Neural progenitor cell (in vitro differentiated cells): ENCODE data around the gene CGB2. TPM values are rescaled to one million over a fixed set of nuclear protein-coding genes. Genes with fewer than 3 reads are reported as not detected.
"Not testable (repeated sequence)": the region's sequence is repeated elsewhere in the genome, so short reads cannot be mapped to it uniquely, and the experiment has no call there.

Source experiments
- DNase-seq: peaks from one replicate; pipeline ENCODE4 v3.0.0-alpha.2; 2016; ENCODE audit warnings: low spot score
- H2AFZ ChIP-seq: fragments of 200-600 bp; sonication (generic); replicated peaks from 2 replicates; pipeline ENCODE4 v1.6.1; 2016; ENCODE audit warnings: antibody characterized with exemption
- H3F3A ChIP-seq: fragments of 200-600 bp; sonication (generic); 2 replicates; pipeline ENCODE4 v1.6.1; 2016; ENCODE audit warnings: antibody characterized with exemption, low read depth
- H3K27ac ChIP-seq: fragments of 200-600 bp; sonication (generic); 2 replicates; pipeline ENCODE4 v1.5.1; 2016; ENCODE audit warnings: mild to moderate bottlenecking
- H3K27me3 ChIP-seq: fragments of 200-600 bp; sonication (generic); 2 replicates; pipeline ENCODE4 v1.6.1; 2016; ENCODE audit warnings: mild to moderate bottlenecking, moderate library complexity
- H3K36me3 ChIP-seq: fragments of 200-600 bp; sonication (generic); 2 replicates; pipeline ENCODE4 v1.5.1; 2016
- H3K4me1 ChIP-seq: fragments of 200-600 bp; sonication (generic); 2 replicates; pipeline ENCODE4 v1.6.1; 2016; ENCODE audit warnings: mixed run types
- H3K4me2 ChIP-seq: fragments of 200-600 bp; sonication (generic); 2 replicates; pipeline ENCODE4 v1.6.1; 2016
- H3K4me3 ChIP-seq: fragments of 200-600 bp; sonication (generic); 2 replicates; pipeline ENCODE4 v1.5.1; 2016
- H3K79me2 ChIP-seq: fragments of 200-600 bp; sonication (generic); 2 replicates; pipeline ENCODE4 v1.6.1; 2016; ENCODE audit warnings: low read depth
- H3K9ac ChIP-seq: fragments of 200-600 bp; sonication (generic); 2 replicates; pipeline ENCODE4 v1.6.1; 2016
- H3K9me3 ChIP-seq: fragments of 200-600 bp; sonication (generic); 2 replicates; pipeline ENCODE4 v1.5.1; 2016; ENCODE audit warnings: low read depth
- H4K20me1 ChIP-seq: fragments of 200-600 bp; sonication (generic); 2 replicates; pipeline ENCODE4 v1.6.1; 2016; ENCODE audit warnings: low read depth
- H3K27ac Mint-ChIP-seq: 3 replicates; pipeline ENCODE4 v1.8.0; 2021; ENCODE audit warnings: mixed read lengths
- H3K27me3 Mint-ChIP-seq: 2 replicates; pipeline ENCODE4 v1.8.0; 2022; ENCODE audit warnings: low read depth, mild to moderate bottlenecking, inconsistent platforms, moderate library complexity, mixed read lengths; ENCODE audit not compliant: insufficient read depth
- H3K36me3 Mint-ChIP-seq: 3 replicates; pipeline ENCODE4 v1.8.0; 2021; ENCODE audit warnings: mixed read lengths
- H3K4me1 Mint-ChIP-seq: 3 replicates; pipeline ENCODE4 v1.8.0; 2021; ENCODE audit warnings: mixed read lengths
- H3K4me3 Mint-ChIP-seq: 3 replicates; pipeline ENCODE4 v1.8.0; 2021; ENCODE audit warnings: mild to moderate bottlenecking, moderate library complexity, mixed read lengths
- H3K9me3 Mint-ChIP-seq: 3 replicates; pipeline ENCODE4 v1.8.0; 2020; ENCODE audit warnings: mixed read lengths
- EZH2 ChIP-seq: fragments of 200-600 bp; sonication (generic); IDR thresholded peaks from 2 replicates; pipeline ENCODE4 v1.6.1; 2017; ENCODE audit warnings: antibody characterized with exemption, mild to moderate bottlenecking, moderate library complexity
- EZH2phosphoT487 ChIP-seq: fragments of 200-600 bp; sonication (generic); IDR thresholded peaks from 2 replicates; pipeline ENCODE4 v1.6.1; 2017; ENCODE audit warnings: antibody characterized with exemption
- total RNA-seq: library from RNA; depleted of rRNA; stranded (reverse); fragments of >200 nt; gene quantifications from 2 replicates; pipeline ENCODE4 v1.2.3, GENCODE V29; 2015; ENCODE audit warnings: low replicate concordance
- TF ChIP-seq, protein P1 (sequence below): fragments of 200-600 bp; sonication (generic); IDR thresholded peaks from 2 replicates; pipeline ENCODE4 v1.5.1; 2017; ENCODE audit warnings: antibody characterized with exemption, mild to moderate bottlenecking

CGB2 gene
- total RNA-seq, 1 donor from 2014 or later: not detected

DNA sequence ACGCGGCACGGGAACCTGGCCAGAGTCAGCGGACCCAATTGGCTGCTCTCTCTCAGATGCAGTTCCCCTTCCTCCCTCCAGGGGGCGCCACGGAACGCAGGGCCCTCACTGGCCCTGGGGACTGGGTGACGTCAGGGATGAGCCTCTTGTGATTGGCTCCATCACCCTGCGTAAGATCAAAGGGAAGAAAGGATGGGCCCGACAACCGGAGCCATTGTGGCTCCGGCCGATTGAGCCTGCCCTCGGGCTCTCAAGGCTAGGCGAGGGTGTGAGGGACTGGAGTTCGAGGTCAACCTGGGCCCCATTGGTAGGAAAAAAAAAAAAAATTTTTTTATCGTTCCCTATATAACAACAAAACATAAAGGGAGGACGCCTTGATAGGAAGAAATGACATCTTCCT lies 5.1 kb downstream of the CGB2 start, which contains the start of gene CGB1:
Gene CGB1 (minus strand): TSS at position 81 of the 400 bp plus-strand sequence. CDS start 184 bp downstream, outside the sequence.
- H3K9me3 Mint-ChIP-seq, H3K4me1 Mint-ChIP-seq, H3K27ac ChIP-seq, H3K4me2 ChIP-seq, H3K36me3 ChIP-seq, H3K27ac Mint-ChIP-seq, H3K36me3 Mint-ChIP-seq, H3K9ac ChIP-seq, H3K4me3 ChIP-seq, H3K27me3 Mint-ChIP-seq, H2AFZ ChIP-seq, H3F3A ChIP-seq, H4K20me1 ChIP-seq, H3K79me2 ChIP-seq, H3K27me3 ChIP-seq, H3K9me3 ChIP-seq, H3K4me1 ChIP-seq: not testable (repeated sequence)
- TF ChIP-seq, protein P1, sequence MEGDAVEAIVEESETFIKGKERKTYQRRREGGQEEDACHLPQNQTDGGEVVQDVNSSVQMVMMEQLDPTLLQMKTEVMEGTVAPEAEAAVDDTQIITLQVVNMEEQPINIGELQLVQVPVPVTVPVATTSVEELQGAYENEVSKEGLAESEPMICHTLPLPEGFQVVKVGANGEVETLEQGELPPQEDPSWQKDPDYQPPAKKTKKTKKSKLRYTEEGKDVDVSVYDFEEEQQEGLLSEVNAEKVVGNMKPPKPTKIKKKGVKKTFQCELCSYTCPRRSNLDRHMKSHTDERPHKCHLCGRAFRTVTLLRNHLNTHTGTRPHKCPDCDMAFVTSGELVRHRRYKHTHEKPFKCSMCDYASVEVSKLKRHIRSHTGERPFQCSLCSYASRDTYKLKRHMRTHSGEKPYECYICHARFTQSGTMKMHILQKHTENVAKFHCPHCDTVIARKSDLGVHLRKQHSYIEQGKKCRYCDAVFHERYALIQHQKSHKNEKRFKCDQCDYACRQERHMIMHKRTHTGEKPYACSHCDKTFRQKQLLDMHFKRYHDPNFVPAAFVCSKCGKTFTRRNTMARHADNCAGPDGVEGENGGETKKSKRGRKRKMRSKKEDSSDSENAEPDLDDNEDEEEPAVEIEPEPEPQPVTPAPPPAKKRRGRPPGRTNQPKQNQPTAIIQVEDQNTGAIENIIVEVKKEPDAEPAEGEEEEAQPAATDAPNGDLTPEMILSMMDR: peak; percentile 51
- H3K4me3 Mint-ChIP-seq: peak within 1 kb of the TSS; percentile 62
- DNase-seq: peak; percentile 44

DNA sequence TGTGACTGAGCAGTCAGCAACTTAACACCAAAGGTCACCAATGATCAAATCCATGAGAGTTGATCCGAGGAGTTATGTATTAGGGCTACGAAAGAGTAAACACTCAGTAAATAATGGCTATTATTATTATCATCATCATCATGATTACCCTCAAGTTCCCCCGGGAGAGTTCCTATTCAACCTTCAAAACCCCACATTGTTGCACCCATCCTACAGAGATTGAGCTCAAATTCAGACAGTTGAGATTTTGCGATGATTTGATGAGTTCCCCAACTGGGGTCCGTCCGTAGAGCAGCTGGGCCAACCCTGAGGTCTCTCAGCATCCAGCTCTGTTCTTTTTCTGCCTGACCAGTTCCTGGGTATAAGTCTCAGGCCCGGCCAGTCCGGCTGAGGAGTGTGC lies 6.4 kb downstream of the CGB2 start:
- not testable (repeated sequence) for H4K20me1 ChIP-seq, H3K4me3 ChIP-seq, H3K36me3 ChIP-seq, H3K27ac ChIP-seq, DNase-seq, H3K9ac ChIP-seq, H3K27me3 ChIP-seq, H3K4me1 Mint-ChIP-seq, H3K9me3 Mint-ChIP-seq, H3K9me3 ChIP-seq, H3K4me1 ChIP-seq, H3K36me3 Mint-ChIP-seq, H3F3A ChIP-seq, H3K27me3 Mint-ChIP-seq, H3K4me3 Mint-ChIP-seq, H2AFZ ChIP-seq, H3K27ac Mint-ChIP-seq, H3K79me2 ChIP-seq, H3K4me2 ChIP-seq

DNA sequence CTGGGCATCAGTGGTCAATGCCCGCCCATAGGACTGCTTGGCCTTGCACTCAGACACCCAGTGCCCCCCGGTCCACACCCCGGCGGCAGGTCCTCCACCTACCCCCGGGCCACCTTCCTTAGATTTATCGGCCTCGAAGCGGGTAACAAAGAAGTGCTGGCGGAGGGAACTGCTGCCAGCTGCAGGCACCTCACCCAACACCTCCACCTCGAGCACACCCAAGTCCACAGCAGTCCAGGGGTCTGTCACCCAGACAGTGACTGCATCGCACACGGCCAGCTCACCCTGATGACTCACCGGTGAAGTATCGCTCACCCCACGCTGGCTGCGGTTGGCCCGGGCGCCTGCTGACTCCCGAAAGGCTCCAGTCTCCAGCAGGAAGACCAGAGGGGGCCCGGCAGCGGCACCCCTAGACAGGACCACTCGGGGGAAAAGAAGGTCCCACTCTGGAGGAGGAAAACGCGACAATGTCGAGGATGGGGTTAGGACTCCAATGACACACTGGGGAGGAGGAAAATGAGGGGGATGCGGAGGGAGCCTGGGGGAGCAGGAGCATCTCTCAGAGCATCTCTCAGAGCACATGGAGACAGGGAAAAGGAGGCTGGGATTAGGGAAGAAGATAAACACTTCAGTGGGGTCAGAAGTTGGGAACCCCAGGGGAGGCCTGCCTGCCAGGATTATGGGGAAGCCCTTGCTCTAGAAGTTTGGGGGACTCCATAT lies 7.0 kb downstream of the CGB2 start:
- H3K36me3 ChIP-seq, H3K9me3 ChIP-seq, H3K79me2 ChIP-seq, H4K20me1 ChIP-seq, H3K27me3 Mint-ChIP-seq, H3K4me3 ChIP-seq, DNase-seq, H3K27ac ChIP-seq, H3K27ac Mint-ChIP-seq, H3K27me3 ChIP-seq, H3K36me3 Mint-ChIP-seq, H3K9ac ChIP-seq, H3K4me3 Mint-ChIP-seq, H3K4me1 ChIP-seq, H3K4me1 Mint-ChIP-seq, H2AFZ ChIP-seq, H3F3A ChIP-seq, H3K9me3 Mint-ChIP-seq, H3K4me2 ChIP-seq: not testable (repeated sequence)

DNA sequence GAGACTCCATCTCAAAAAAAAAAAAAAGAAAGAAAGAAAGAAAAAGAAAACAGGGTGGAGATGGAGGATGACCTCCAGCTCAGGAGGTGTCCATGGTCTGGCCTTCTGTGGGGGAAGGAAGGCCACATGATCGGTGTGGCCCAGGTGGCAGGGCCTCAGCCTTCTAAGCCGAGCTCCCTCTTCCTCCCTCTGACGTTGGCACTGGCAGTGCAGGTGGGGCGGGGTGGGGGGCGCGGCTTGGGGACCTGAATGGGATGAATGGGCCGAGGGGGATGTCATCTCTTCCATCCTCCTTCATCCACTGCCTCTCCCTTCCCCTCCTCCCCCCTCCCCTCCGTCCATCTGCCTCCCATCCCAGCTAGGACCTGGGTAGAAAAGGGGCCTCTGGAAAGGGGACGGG lies 8.0 kb downstream of the CGB2 start:
- not testable (repeated sequence) for H3K4me3 Mint-ChIP-seq, H3K27me3 ChIP-seq, H3K36me3 ChIP-seq, H3K4me1 ChIP-seq, DNase-seq, H2AFZ ChIP-seq, H3K9me3 ChIP-seq, H3F3A ChIP-seq, H4K20me1 ChIP-seq, H3K27me3 Mint-ChIP-seq, H3K27ac ChIP-seq, H3K4me3 ChIP-seq, H3K9me3 Mint-ChIP-seq, H3K36me3 Mint-ChIP-seq, H3K4me1 Mint-ChIP-seq, H3K9ac ChIP-seq, H3K79me2 ChIP-seq, H3K27ac Mint-ChIP-seq, H3K4me2 ChIP-seq

DNA sequence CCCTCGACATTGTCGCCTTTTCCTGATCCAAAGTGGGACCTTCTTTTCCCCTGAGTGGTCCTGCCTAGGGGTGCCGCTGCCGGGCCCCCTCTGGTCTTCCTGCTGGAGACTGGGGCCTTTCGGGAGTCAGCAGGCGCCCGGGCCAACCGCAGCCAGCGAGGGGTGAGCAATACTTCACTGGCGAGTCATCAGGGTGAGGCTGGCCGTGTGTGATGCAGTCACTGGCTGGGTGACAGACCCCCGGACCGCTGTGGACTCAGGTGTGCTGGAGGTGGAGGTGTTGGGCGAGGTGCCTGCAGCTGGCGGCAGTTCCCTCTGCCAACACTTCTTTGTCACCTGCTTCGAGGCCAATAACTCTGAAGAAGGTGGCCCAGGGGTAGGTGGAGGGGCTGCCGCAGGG lies 10.5 kb downstream of the CGB2 start:
- Histone ChIP-seq H4K20me1 (no peaks in the 10 kb centered on the region), H3K4me3 (no peak overlapping the region), H3K27me3 (no peaks in the 10 kb centered on the region), H3K9me3 (no peaks in the 10 kb centered on the region), H3K36me3 (no peaks in the 10 kb centered on the region), H3K27ac (no peak overlapping the region), H3K4me2 (no peak overlapping the region), H3K4me1 (no peaks in the 10 kb centered on the region), H3F3A (no peaks in the 10 kb centered on the region), H2AFZ (no peak overlapping the region), H3K79me2 (no peaks in the 10 kb centered on the region), H3K9ac (no peak overlapping the region)
- Mint-ChIP-seq H3K4me1 (peaks cover 5% of the 10 kb centered on the region), H3K9me3 (no peaks in the 10 kb centered on the region), H3K27me3 (peaks cover 8% of the 10 kb centered on the region), H3K36me3 (no peaks in the 10 kb centered on the region), H3K27ac (no peak overlapping the region), H3K4me3 (no peak overlapping the region)
- TF ChIP-seq, protein P1: no peak
- TF ChIP-seq EZH2: no peak
- TF ChIP-seq EZH2phosphoT487: no peak
- DNase-seq: no peak

DNA sequence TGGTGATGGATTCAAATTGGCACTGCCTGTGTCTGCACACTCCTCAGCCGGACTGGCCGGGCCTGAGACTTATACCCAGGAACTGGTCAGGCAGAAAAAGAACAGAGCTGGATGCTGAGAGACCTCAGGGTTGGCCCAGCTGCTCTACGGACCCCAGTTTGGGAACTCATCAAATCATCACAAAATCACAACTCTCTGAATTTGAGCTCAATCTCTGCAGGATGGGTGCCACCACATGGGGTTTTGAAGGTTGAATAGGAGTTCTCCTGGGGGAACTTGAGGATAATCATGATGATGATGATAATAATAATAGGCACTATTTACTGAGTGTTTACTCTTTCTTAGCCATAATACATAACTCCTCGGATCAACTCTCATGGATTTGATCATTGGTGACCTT lies 11.0 kb downstream of the CGB2 start:
- H3F3A ChIP-seq, H3K4me3 ChIP-seq, H3K4me2 ChIP-seq, H3K4me1 ChIP-seq, H3K4me3 Mint-ChIP-seq, H2AFZ ChIP-seq, H3K36me3 ChIP-seq, H3K79me2 ChIP-seq, H3K9ac ChIP-seq, H3K9me3 Mint-ChIP-seq, H3K36me3 Mint-ChIP-seq, H3K27ac ChIP-seq, H3K27me3 ChIP-seq, H3K4me1 Mint-ChIP-seq, H3K27ac Mint-ChIP-seq, H3K9me3 ChIP-seq, H4K20me1 ChIP-seq, DNase-seq, H3K27me3 Mint-ChIP-seq: not testable (repeated sequence)

DNA sequence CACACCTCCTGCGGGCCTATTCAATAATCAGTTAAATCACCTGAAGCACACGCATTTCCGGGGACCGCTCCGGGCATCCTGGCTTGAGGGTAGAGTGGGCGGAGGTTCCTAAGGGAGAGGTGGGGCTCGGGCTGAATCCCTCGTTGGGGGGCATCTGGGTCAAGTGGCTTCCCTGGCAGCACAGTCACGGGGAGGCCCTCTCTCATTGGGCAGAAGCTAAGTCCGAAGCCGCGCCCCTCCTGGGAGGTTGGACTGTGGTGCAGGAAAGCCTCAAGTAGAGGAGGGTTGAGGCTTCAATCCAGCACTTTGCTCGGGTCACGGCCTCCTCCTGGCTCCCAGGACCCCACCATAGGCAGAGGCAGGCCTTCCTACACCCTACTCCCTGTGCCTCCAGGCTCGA lies 11.9 kb downstream of the CGB2 start, which contains the start of gene CGB5:
Gene CGB5 (plus strand): TSS at position 301 of the 400 bp plus-strand sequence. CDS start 362 bp downstream, outside the sequence.
- not testable (repeated sequence) for H3K4me3 Mint-ChIP-seq, H3K9me3 ChIP-seq, H3K36me3 Mint-ChIP-seq, H3K9me3 Mint-ChIP-seq, H3K27ac Mint-ChIP-seq, H3K4me3 ChIP-seq, H3K4me2 ChIP-seq, H3K9ac ChIP-seq, H3K36me3 ChIP-seq, H4K20me1 ChIP-seq, H3K4me1 ChIP-seq, H3K27ac ChIP-seq, H3K79me2 ChIP-seq, DNase-seq, H3K4me1 Mint-ChIP-seq, H3F3A ChIP-seq, H3K27me3 Mint-ChIP-seq, H2AFZ ChIP-seq, H3K27me3 ChIP-seq
